CD14-positive monocyte (primary cell): ENCODE data around the gene ADAMTS10. TPM values are rescaled to one million over a fixed set of nuclear protein-coding genes. Genes with fewer than 3 reads are reported as not detected.
A peak's percentile ranks its signal among the peaks of the same experiment; 100 is the strongest.

Source experiments
- DNase-seq, 3 donors: peaks; one replicate each; pipeline ENCODE4 v3.0.0-alpha.2; 2011 to 2022
- H2AFZ ChIP-seq: 2 replicates; pipeline ENCODE4 v1.6.0; 2012; ENCODE audit warnings: mild to moderate bottlenecking, low read depth, low read length, inconsistent platforms; ENCODE audit not compliant: insufficient read depth, poor library complexity, severe bottlenecking
- H3K27ac ChIP-seq, 2 donors: 1 replicate in 1 of 2; 2 replicates in 1 of 2; pipeline ENCODE4 v1.5.1; 2012 to 2013; ENCODE audit warnings: low read length in 2 of 2, control low read depth in 1 of 2, inconsistent platforms in 1 of 2, low read depth in 1 of 2, mild to moderate bottlenecking in 1 of 2
- H3K27me3 ChIP-seq, 2 donors: one replicate each; pipeline versions ENCODE4 v1.6.0 to v1.6.1; 2011 to 2013; ENCODE audit warnings: low read length in 2 of 2; ENCODE audit not compliant: control insufficient read depth in 2 of 2, insufficient read depth in 2 of 2
- H3K36me3 ChIP-seq, 2 donors: replicated peaks in 1 of 2; 1 replicate in 1 of 2; 2 replicates in 1 of 2; pipeline versions ENCODE4 v1.5.1 to v1.6.1; 2012 to 2013; ENCODE audit warnings: low read length in 2 of 2, control low read depth in 1 of 2, inconsistent platforms in 1 of 2, mild to moderate bottlenecking in 1 of 2; ENCODE audit not compliant: insufficient read depth in 2 of 2, control insufficient read depth in 1 of 2
- H3K4me1 ChIP-seq, 2 donors: 1 replicate in 1 of 2; 2 replicates in 1 of 2; pipeline versions ENCODE4 v1.5.1 to v1.6.1; 2012 to 2013; ENCODE audit warnings: low read length in 2 of 2, control low read depth in 1 of 2, inconsistent platforms in 1 of 2, mild to moderate bottlenecking in 1 of 2, moderate library complexity in 1 of 2; ENCODE audit not compliant: insufficient read depth in 2 of 2, control insufficient read depth in 1 of 2
- H3K4me2 ChIP-seq: replicated peaks from 2 replicates; pipeline ENCODE3; 2012; ENCODE audit warnings: low read length, moderate library complexity, mild to moderate bottlenecking; ENCODE audit not compliant: poor library complexity, severe bottlenecking; ENCODE audit errors: extremely low read depth
- H3K4me3 ChIP-seq, 3 experiments: fragments of 200-600 bp in 1 of 3; sonication (generic) in 1 of 3; replicated peaks in 1 of 3; 1 replicate in 2 of 3; 2 replicates in 1 of 3; pipeline ENCODE4 v1.5.1; 2011 to 2013; ENCODE audit warnings: low read length in 3 of 3, mild to moderate bottlenecking in 3 of 3, control low read depth in 2 of 3, low read depth in 2 of 3, inconsistent platforms in 1 of 3, moderate library complexity in 1 of 3
- H3K79me2 ChIP-seq: 2 replicates; pipeline ENCODE4 v1.6.0; 2012; ENCODE audit warnings: mild to moderate bottlenecking, control low read depth, inconsistent platforms, low read length, moderate library complexity; ENCODE audit not compliant: insufficient read depth
- H3K9ac ChIP-seq: 2 replicates; pipeline ENCODE4 v1.6.0; 2017; ENCODE audit warnings: low read length, mild to moderate bottlenecking; ENCODE audit not compliant: insufficient read depth, poor library complexity, severe bottlenecking
- H3K9me3 ChIP-seq, 2 donors: replicated peaks in 1 of 2; 1 replicate in 1 of 2; 2 replicates in 1 of 2; pipeline versions ENCODE4 v1.5.1 to v1.6.1; 2012 to 2013; ENCODE audit warnings: low read length in 2 of 2, control low read depth in 1 of 2; ENCODE audit not compliant: control insufficient read depth in 1 of 2, insufficient read depth in 1 of 2
- H4K20me1 ChIP-seq: 2 replicates; pipeline ENCODE4 v1.6.0; 2012; ENCODE audit warnings: mild to moderate bottlenecking, low read length, control low read depth, moderate library complexity; ENCODE audit not compliant: insufficient read depth
- H3K27ac Mint-ChIP-seq, 7 donors: one replicate each; pipeline ENCODE4 v1.8.0; 2020; ENCODE audit warnings: mild to moderate bottlenecking in 7 of 7, mixed read lengths in 7 of 7, moderate library complexity in 6 of 7, inconsistent platforms in 2 of 7
- H3K27me3 Mint-ChIP-seq, 3 donors: one replicate each; pipeline ENCODE4 v1.8.0; 2021 to 2022; ENCODE audit warnings: low read depth in 3 of 3, mild to moderate bottlenecking in 3 of 3, mixed read lengths in 3 of 3, moderate library complexity in 3 of 3, inconsistent platforms in 1 of 3
- H3K36me3 Mint-ChIP-seq, 2 donors: one replicate each; pipeline ENCODE4 v1.8.0; 2020; ENCODE audit warnings: mixed read lengths in 2 of 2, inconsistent platforms in 1 of 2, mild to moderate bottlenecking in 1 of 2
- H3K4me1 Mint-ChIP-seq: one replicate; pipeline ENCODE4 v1.8.0; 2020; ENCODE audit warnings: mild to moderate bottlenecking, mixed read lengths
- H3K4me3 Mint-ChIP-seq, 2 donors: one replicate each; pipeline ENCODE4 v1.8.0; 2020; ENCODE audit warnings: mild to moderate bottlenecking in 2 of 2, mixed read lengths in 2 of 2, moderate library complexity in 1 of 2
- H3K9me3 Mint-ChIP-seq, 7 donors: one replicate each; pipeline ENCODE4 v1.8.0; 2020 to 2022; ENCODE audit warnings: mixed read lengths in 7 of 7, mild to moderate bottlenecking in 6 of 7, moderate library complexity in 6 of 7, inconsistent platforms in 2 of 7
- WGBS: methylation state at CpG from one replicate; pipeline ENCODE4 v1.1.5; 2013; ENCODE audit warnings: missing lambda C conversion rate; ENCODE audit not compliant: insufficient coverage; 5-methylcytosine and 5-hydroxymethylcytosine counted together
- intact Hi-C, 2 donors: fragments of 100-400 bp; cut with micrococcal nuclease; formaldehyde crosslinking; loops; one replicate each; pipeline versions ENCODE4 v1.15.0 to v1.15.1; 2023
- polyA plus RNA-seq, 3 donors: library from polyadenylated mRNA; depleted of rRNA in 1 of 3; unstranded in 2 of 3; stranded (reverse) in 1 of 3; fragments of 300-500 nt in 2 of 3; fragments of >200 nt in 1 of 3; fragmentation: Illumina TruSeq in 2 of 3; gene quantifications; 1 replicate in 2 of 3; 2 replicates in 1 of 3; pipeline ENCODE4 v1.2.3, GENCODE V29; 2012 to 2021
- TF ChIP-seq, protein P1 (sequence below): fragments of 200-600 bp; IDR thresholded peaks from one replicate; pipeline ENCODE4 v1.8.0; 2022; ENCODE audit warnings: antibody characterized with exemption, mild to moderate bottlenecking

Gene ADAMTS10
- polyA plus RNA-seq, 3 donors: 2.3 TPM; not detected in 2

- no peaks in the 10 kb centered on the region for H3K9me3 ChIP-seq
- H3K4me1 Mint-ChIP-seq: peaks cover 91% of the 10 kb centered on the region
- 6% methylated on average over 4 of the region's 5 CpGs for WGBS
- peaks cover 99 to 100% of the 10 kb centered on the region in 2 donors for H3K4me1 ChIP-seq
- peak; percentile 96 to 97 (median 96) for DNase-seq
- H2AFZ ChIP-seq: no peak overlapping the region
- peaks cover 0 to 1% (median 0%) of the 10 kb centered on the region in 7 donors for H3K9me3 Mint-ChIP-seq
- H3K27ac Mint-ChIP-seq: peak overlapping the region; percentile 97 to 99 (median 99)
- TF ChIP-seq, protein P1, sequence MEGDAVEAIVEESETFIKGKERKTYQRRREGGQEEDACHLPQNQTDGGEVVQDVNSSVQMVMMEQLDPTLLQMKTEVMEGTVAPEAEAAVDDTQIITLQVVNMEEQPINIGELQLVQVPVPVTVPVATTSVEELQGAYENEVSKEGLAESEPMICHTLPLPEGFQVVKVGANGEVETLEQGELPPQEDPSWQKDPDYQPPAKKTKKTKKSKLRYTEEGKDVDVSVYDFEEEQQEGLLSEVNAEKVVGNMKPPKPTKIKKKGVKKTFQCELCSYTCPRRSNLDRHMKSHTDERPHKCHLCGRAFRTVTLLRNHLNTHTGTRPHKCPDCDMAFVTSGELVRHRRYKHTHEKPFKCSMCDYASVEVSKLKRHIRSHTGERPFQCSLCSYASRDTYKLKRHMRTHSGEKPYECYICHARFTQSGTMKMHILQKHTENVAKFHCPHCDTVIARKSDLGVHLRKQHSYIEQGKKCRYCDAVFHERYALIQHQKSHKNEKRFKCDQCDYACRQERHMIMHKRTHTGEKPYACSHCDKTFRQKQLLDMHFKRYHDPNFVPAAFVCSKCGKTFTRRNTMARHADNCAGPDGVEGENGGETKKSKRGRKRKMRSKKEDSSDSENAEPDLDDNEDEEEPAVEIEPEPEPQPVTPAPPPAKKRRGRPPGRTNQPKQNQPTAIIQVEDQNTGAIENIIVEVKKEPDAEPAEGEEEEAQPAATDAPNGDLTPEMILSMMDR: no peak
- H3K27me3 ChIP-seq: no peaks in the 10 kb centered on the region
- peak overlapping the region; percentile 90 to 92 for H3K27ac ChIP-seq
- peaks cover 0 to 6% of the 10 kb centered on the region in 2 donors for H3K36me3 ChIP-seq
- H3K79me2 ChIP-seq: peaks cover 99% of the 10 kb centered on the region
- peak overlapping the region; percentile 73 to 88 for H3K4me3 Mint-ChIP-seq
- peaks cover 49 to 76% of the 10 kb centered on the region in 2 donors for H3K36me3 Mint-ChIP-seq
- peak overlapping the region; percentile 61 for H3K9ac ChIP-seq
- intact Hi-C loops: loop anchor here in 1 of 2 donors (1.0 to 5.0 kb wide), 2 partner anchors 8 to 82 kb away; partner anchors contain the start of gene MYO1F
- H3K4me2 ChIP-seq: peak overlapping the region; percentile 99
- H4K20me1 ChIP-seq: peaks cover 69% of the 10 kb centered on the region
- peak overlapping the region; percentile 7 to 100 (median 16) for H3K4me3 ChIP-seq
- H3K27me3 Mint-ChIP-seq: peaks cover 0 to 5% (median 1%) of the 10 kb centered on the region in 3 donors
These were observed 41.3 kb downstream of the ADAMTS10 start for GRCh38 chr19:8569066-8569771.

- peaks cover 0 to 5% (median 1%) of the 10 kb centered on the region in 3 donors for H3K27me3 Mint-ChIP-seq
- intact Hi-C loops: loop anchor here in 1 of 2 donors (5.0 kb wide), 1 partner anchor 80 kb away; no protein-coding TSS in a partner anchor
- TF ChIP-seq, protein P1: no peak
- peaks cover 0 to 18% of the 10 kb centered on the region in 2 donors for H3K36me3 ChIP-seq
- peak overlapping the region; percentile 90 to 92 for H3K27ac ChIP-seq
- DNase-seq: peak; percentile 90 to 97 (median 91)
- peaks cover 0 to 1% (median 0%) of the 10 kb centered on the region in 7 donors for H3K9me3 Mint-ChIP-seq
- H3K4me1 Mint-ChIP-seq: peaks cover 89% of the 10 kb centered on the region
- peaks cover 48 to 73% of the 10 kb centered on the region in 2 donors for H3K36me3 Mint-ChIP-seq
- H3K27me3 ChIP-seq: no peaks in the 10 kb centered on the region
- H3K4me1 ChIP-seq: peaks cover 97 to 100% of the 10 kb centered on the region in 2 donors
- no peak overlapping the region for H2AFZ ChIP-seq
- peaks cover 68% of the 10 kb centered on the region for H4K20me1 ChIP-seq
- WGBS: 53% methylated on average over 6 of the region's 15 CpGs
- peak overlapping the region; percentile 61 for H3K9ac ChIP-seq
- peaks cover 99% of the 10 kb centered on the region for H3K79me2 ChIP-seq
- H3K9me3 ChIP-seq: no peaks in the 10 kb centered on the region
- peak overlapping the region; percentile 97 to 99 (median 99) for H3K27ac Mint-ChIP-seq
- peak overlapping the region; percentile 99 for H3K4me2 ChIP-seq
- H3K4me3 Mint-ChIP-seq: peak overlapping the region; percentile 73 to 80
- H3K4me3 ChIP-seq: peak overlapping the region in 1 of 3 experiments; percentile 100
These were observed 42.9 kb downstream of the ADAMTS10 start for GRCh38 chr19:8567522-8568172.
